Right renal pelvis (tissue), 4 donors: Measurements from ENCODE around the gene C4BPA. TPM values are rescaled to one million over a fixed set of nuclear protein-coding genes. Genes with fewer than 3 reads are reported as not detected.

Experiments used
- DNase-seq, 4 donors: peaks; one replicate each; pipeline ENCODE4 v3.0.0-alpha.2; 2013; ENCODE audit warnings: low read depth in 4 of 4, low spot score in 3 of 4, missing footprints in 1 of 4
- polyA plus RNA-seq, 4 donors: library from polyadenylated mRNA; unstranded; fragments of 120-200 nt; gene quantifications; one replicate each; pipeline ENCODE4 v1.2.1, GENCODE V29; 2013; ENCODE audit not compliant: insufficient read length in 4 of 4

The C4BPA gene
- polyA plus RNA-seq, 4 donors = 0.49 to 0.91 (median 0.68) TPM

- DNase-seq = peak; percentile 15 to 40 (median 30)
Measured at GRCh38 chr1:207112616-207113296, 8.7 kb downstream of the C4BPA start.

- no peak for DNase-seq
Measured at GRCh38 chr1:207115269-207115668, 11.2 kb downstream of the C4BPA start.

GRCh38 chr1:207124389-207124788 is 20.4 kb downstream of the C4BPA start:
- DNase-seq = no peak

- no peak for DNase-seq
Measured at GRCh38 chr1:207128336-207128921, 24.4 kb downstream of the C4BPA start.

GRCh38 chr1:207129053-207129452 is 25.0 kb downstream of the C4BPA start:
- DNase-seq = no peak

GRCh38 chr1:207130252-207131036 is 26.4 kb downstream of the C4BPA start:
- no peak for DNase-seq

GRCh38 chr1:207131163-207131562 is 27.1 kb downstream of the C4BPA start:
- no peak for DNase-seq

- DNase-seq = no peak
Measured at GRCh38 chr1:207134581-207134980, 30.5 kb downstream of the C4BPA start.

GRCh38 chr1:207139616-207140015 is 35.6 kb downstream of the C4BPA start:
- DNase-seq = no peak

- no peak for DNase-seq
Measured at GRCh38 chr1:207140536-207140935, 36.5 kb downstream of the C4BPA start.

GRCh38 chr1:207145401-207146058 is 41.5 kb downstream of the C4BPA start:
- no peak for DNase-seq

- no peak for DNase-seq
Measured at GRCh38 chr1:207151920-207152319, 47.9 kb downstream of the C4BPA start.

- DNase-seq = no peak
Measured at GRCh38 chr1:207152792-207153468, 48.9 kb downstream of the C4BPA start.

GRCh38 chr1:207155028-207155427 is 51.0 kb downstream of the C4BPA start:
- DNase-seq = no peak

- DNase-seq = no peak
Measured at GRCh38 chr1:207156095-207156494, 52.1 kb downstream of the C4BPA start.

- DNase-seq = no peak
Measured at GRCh38 chr1:207156826-207157225, 52.8 kb downstream of the C4BPA start.

GRCh38 chr1:207164086-207164485 is 60.1 kb downstream of the C4BPA start:
- DNase-seq = no peak

- DNase-seq = no peak
Measured at GRCh38 chr1:207172321-207172720, 68.3 kb downstream of the C4BPA start.

- DNase-seq = no peak
Measured at GRCh38 chr1:207172885-207173284, 68.9 kb downstream of the C4BPA start.

- DNase-seq = no peak
Measured at GRCh38 chr1:207173396-207173795, 69.4 kb downstream of the C4BPA start.

- no peak for DNase-seq
Measured at GRCh38 chr1:207174913-207175312, 70.9 kb downstream of the C4BPA start.
